Spleen (tissue), 11 donors: ENCODE results near the gene C4orf50. TPM values are rescaled to one million over a fixed set of nuclear protein-coding genes. Genes with fewer than 3 reads are reported as not detected.

Experiments used
- DNase-seq: peaks from one replicate; pipeline ENCODE4 v3.0.0-alpha.2; 2020
- H3K27ac ChIP-seq, 8 donors: fragments of 200-600 bp; sonication (generic) in 7 of 8; 1 replicate in 4 of 8; 2 replicates in 4 of 8; pipeline versions ENCODE4 v1.5.0 to v1.8.0; 2016 to 2021; ENCODE audit warnings: inconsistent platforms in 4 of 8, mild to moderate bottlenecking in 4 of 8, moderate library complexity in 1 of 8
- H3K27me3 ChIP-seq, 7 donors: fragments of 200-600 bp; sonication (generic) in 6 of 7; replicated peaks in 1 of 7; 1 replicate in 4 of 7; 2 replicates in 3 of 7; pipeline versions ENCODE4 v1.5.0 to v1.8.0; 2016 to 2021; ENCODE audit warnings: inconsistent platforms in 3 of 7, mild to moderate bottlenecking in 1 of 7
- H3K36me3 ChIP-seq, 6 donors: fragments of 200-600 bp; sonication (generic) in 5 of 6; 1 replicate in 4 of 6; 2 replicates in 2 of 6; pipeline versions ENCODE4 v1.5.0 to v1.8.0; 2016 to 2021; ENCODE audit warnings: inconsistent platforms in 2 of 6
- H3K4me1 ChIP-seq, 6 donors: fragments of 200-600 bp; sonication (generic) in 5 of 6; 1 replicate in 3 of 6; 2 replicates in 3 of 6; pipeline versions ENCODE4 v1.5.0 to v1.8.0; 2016 to 2021; ENCODE audit warnings: inconsistent platforms in 3 of 6
- H3K4me3 ChIP-seq, 8 donors: fragments of 200-600 bp; sonication (generic) in 7 of 8; 1 replicate in 4 of 8; 2 replicates in 4 of 8; pipeline versions ENCODE4 v1.5.0 to v1.8.0; 2016 to 2021; ENCODE audit warnings: inconsistent platforms in 4 of 8, mild to moderate bottlenecking in 4 of 8, moderate library complexity in 2 of 8
- H3K9me3 ChIP-seq, 8 donors: fragments of 200-600 bp; sonication (generic) in 7 of 8; 1 replicate in 4 of 8; 2 replicates in 4 of 8; pipeline versions ENCODE4 v1.5.0 to v1.8.0; 2016 to 2021; ENCODE audit warnings: inconsistent platforms in 4 of 8
- CTCF ChIP-seq, 11 experiments: fragments of 200-600 bp in 7 of 11; fragments of 450-650 bp in 4 of 11; sonication (generic) in 4 of 11; IDR thresholded peaks in 8 of 11; conservative IDR thresholded peaks in 3 of 11; 1 replicate in 7 of 11; 2 replicates in 4 of 11; pipeline versions ENCODE4 v1.4.0 to v1.8.0; 2016 to 2021; ENCODE audit warnings: antibody characterized with exemption in 11 of 11, inconsistent platforms in 4 of 11, mild to moderate bottlenecking in 1 of 11
- POLR2A ChIP-seq, 3 donors: fragments of 450-650 bp; IDR thresholded peaks; one replicate each; pipeline ENCODE4 v1.5.1; 2017; ENCODE audit warnings: antibody characterized with exemption in 3 of 3, mild to moderate bottlenecking in 1 of 3
- POLR2AphosphoS5 ChIP-seq, 3 donors: sonication (generic); formaldehyde crosslinking; IDR thresholded peaks; one replicate each; pipeline ENCODE4 v1.5.1; 2017; ENCODE audit warnings: antibody characterized with exemption in 3 of 3
- whole genome bisulfite sequencing, 5 donors: extraction: QIAGEN DNeasy Blood & Tissue Kit in 3 of 5; methylation state at CpG; one replicate each; pipeline versions ENCODE4 v1.1.5 to v1.1.7; 2013 to 2018; 5-methylcytosine and 5-hydroxymethylcytosine counted together
- intact Hi-C: fragments of 100-400 bp; cut with DNase I; formaldehyde crosslinking; loops from one replicate; pipeline ENCODE4 v1.15.0; 2023; ENCODE audit warnings: low total_unique reads
- polyA plus RNA-seq, 3 donors: library from polyadenylated mRNA; stranded (reverse); fragments of 200-250 nt; gene quantifications; one replicate each; pipeline ENCODE4 v1.2.1, GENCODE V29; 2013
- total RNA-seq, 7 donors: library from RNA; depleted of rRNA in 3 of 7; stranded (reverse); fragments of >200 nt in 3 of 7; fragmentation: NEBNext Ultra II Directional in 4 of 7; extraction: Animal tissue kit (Norgen Biotek cat#: 25700) in 4 of 7; gene quantifications; one replicate each; pipeline versions ENCODE4 v1.1.0 to v1.2.1, GENCODE V29; 2016 to 2021
- donor health status: healthy with polysubstance abuse.
- donor health status: DM: no; HTN: no; CAD: no; lungs with moderate emphysema.
- donor health status: DM: no; HTN: no; CAD: no.
- donor health status: Bipolar disorder and iron deficiency.
- donor health status: healthy.
- donor health status: DM: no; HTN: no; CAD: no.
- donor health status: DM: yes; HTN: yes; CAD: no.

Gene C4orf50
- total and polyA plus RNA-seq, 10 donors = 0.02 to 2.5 (median 0.30) TPM

GRCh38 chr4:5924461-5925125 is 93.6 kb downstream of the C4orf50 start:
- no peaks in the 10 kb centered on the region for H3K9me3 ChIP-seq
- 65 to 83% (median 76%) methylated on average over 8 to 12 of the region's 12 CpGs for WGBS, 5 donors
- H3K27me3 ChIP-seq = peaks cover 0 to 45% (median 0%) of the 10 kb centered on the region in 7 donors
- TF ChIP-seq CTCF (IDR thresholded peaks at IDR 0.05 in 8 of 11, conservative IDR thresholded peaks at IDR 0.05 in 3 of 11) = no peak
- no peak for TF ChIP-seq POLR2A (IDR thresholded peaks at IDR 0.05)
- DNase-seq = no peak
- intact Hi-C loops = no loop called here
- H3K36me3 ChIP-seq = no peaks in the 10 kb centered on the region
- H3K4me3 ChIP-seq = no peak overlapping the region
- no peak overlapping the region for H3K27ac ChIP-seq
- H3K4me1 ChIP-seq = no peaks in the 10 kb centered on the region

DNA sequence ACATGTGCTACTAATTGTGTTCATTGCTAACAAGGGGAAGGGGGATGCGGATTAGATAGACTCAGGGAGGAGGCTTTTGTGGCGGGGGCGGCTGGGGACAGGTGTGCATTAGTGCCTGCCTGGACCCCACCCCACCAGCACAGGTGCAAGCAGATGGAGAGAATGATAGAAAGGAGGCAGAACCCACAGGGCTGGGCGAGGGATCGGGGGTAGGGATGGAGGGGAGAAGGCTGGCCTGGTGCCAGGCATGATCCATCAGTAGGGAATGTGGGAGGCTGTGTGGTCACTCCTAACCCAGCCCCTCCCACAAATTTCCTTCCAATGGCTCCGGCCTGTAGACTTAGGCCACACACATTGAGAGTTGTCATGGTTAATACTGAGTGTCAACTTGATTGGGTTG is 94.9 kb downstream of the C4orf50 start:
- Histone ChIP-seq H3K4me3 (no peak overlapping the region), H3K27ac (no peak overlapping the region), H3K4me1 (no peaks in the 10 kb centered on the region), H3K9me3 (no peaks in the 10 kb centered on the region), H3K27me3 (peaks cover 0 to 58% (median 0%) of the 10 kb centered on the region in 7 donors), H3K36me3 (no peaks in the 10 kb centered on the region)
- intact Hi-C loops = no loop called here
- TF ChIP-seq POLR2A (IDR thresholded peaks at IDR 0.05) (no peak), CTCF (IDR thresholded peaks at IDR 0.05 in 8 of 11, conservative IDR thresholded peaks at IDR 0.05 in 3 of 11) (no peak), POLR2AphosphoS5 (IDR thresholded peaks at IDR 0.05) (no peak)
- no peak for DNase-seq
- WGBS, 5 donors = 64 to 79% (median 73%) methylated on average over 6 of the region's 6 CpGs

- DNase-seq = no peak
Measured at GRCh38 chr4:5922556-5922955, 95.7 kb downstream of the C4orf50 start.

More at GRCh38 chr4:5922556-5922955, 95.7 kb downstream of the C4orf50 start:
- Histone ChIP-seq H3K4me1 (no peaks in the 10 kb centered on the region), H3K27me3 (peaks cover 0 to 59% (median 0%) of the 10 kb centered on the region in 7 donors), H3K27ac (no peak overlapping the region), H3K36me3 (no peaks in the 10 kb centered on the region), H3K9me3 (no peaks in the 10 kb centered on the region), H3K4me3 (no peak overlapping the region)
- intact Hi-C loops = no loop called here
- TF ChIP-seq POLR2AphosphoS5 (IDR thresholded peaks at IDR 0.05) = no peak
- TF ChIP-seq CTCF (IDR thresholded peaks at IDR 0.05 in 8 of 11, conservative IDR thresholded peaks at IDR 0.05 in 3 of 11) = no peak
- TF ChIP-seq POLR2A (IDR thresholded peaks at IDR 0.05) = no peak
- WGBS, 5 donors = 70 to 94% (median 84%) methylated on average over 1 to 3 of the region's 3 CpGs
